Hepatocyte (in vitro differentiated cells): ENCODE measurements around the gene SRPK3. TPM values are rescaled to one million over a fixed set of nuclear protein-coding genes. Genes with fewer than 3 reads are reported as not detected.

Source experiments
- DNase-seq: peaks from one replicate; pipeline ENCODE4 v3.0.0-alpha.2; 2016; ENCODE audit warnings: low spot score
- H2AFZ ChIP-seq: fragments of 200-600 bp; sonication (generic); 2 replicates; pipeline ENCODE4 v1.6.0; 2016; ENCODE audit warnings: antibody characterized with exemption, mild to moderate bottlenecking
- H3K27ac ChIP-seq: fragments of 200-600 bp; sonication (generic); 2 replicates; pipeline ENCODE4 v1.5.1; 2016; ENCODE audit warnings: mild to moderate bottlenecking
- H3K27me3 ChIP-seq: fragments of 200-600 bp; sonication (generic); 2 replicates; pipeline ENCODE4 v1.6.1; 2016
- H3K36me3 ChIP-seq: fragments of 200-600 bp; sonication (generic); replicated peaks from 2 replicates; pipeline ENCODE4 v1.5.1; 2016; ENCODE audit warnings: low read depth; ENCODE audit not compliant: insufficient read depth
- H3K4me1 ChIP-seq: fragments of 200-600 bp; sonication (generic); 2 replicates; pipeline ENCODE4 v1.5.1; 2016; ENCODE audit warnings: mild to moderate bottlenecking, moderate library complexity; ENCODE audit not compliant: insufficient read depth
- H3K4me2 ChIP-seq: fragments of 200-600 bp; sonication (generic); 2 replicates; pipeline ENCODE4 v1.6.0; 2016
- H3K4me3 ChIP-seq: fragments of 200-600 bp; sonication (generic); 2 replicates; pipeline ENCODE4 v1.5.1; 2016; ENCODE audit warnings: mild to moderate bottlenecking
- H3K79me2 ChIP-seq: fragments of 200-600 bp; sonication (generic); 2 replicates; pipeline ENCODE4 v1.6.0; 2017; ENCODE audit warnings: mild to moderate bottlenecking
- H3K9me2 ChIP-seq: fragments of 200-600 bp; sonication (generic); replicated peaks from 2 replicates; pipeline ENCODE4 v1.6.0; 2017; ENCODE audit warnings: mild to moderate bottlenecking; ENCODE audit not compliant: insufficient read depth
- H3K9me3 ChIP-seq: fragments of 200-600 bp; sonication (generic); 2 replicates; pipeline ENCODE4 v1.5.1; 2016; ENCODE audit warnings: low read depth, mild to moderate bottlenecking
- H4K20me1 ChIP-seq: fragments of 200-600 bp; sonication (generic); 2 replicates; pipeline ENCODE4 v1.6.0; 2016; ENCODE audit warnings: mild to moderate bottlenecking; ENCODE audit not compliant: insufficient read depth, poor library complexity, severe bottlenecking
- EZH2 ChIP-seq: fragments of 200-600 bp; sonication (generic); IDR thresholded peaks from 2 replicates; pipeline ENCODE4 v1.6.1; 2016; ENCODE audit warnings: antibody characterized with exemption, mild to moderate bottlenecking, borderline replicate concordance
- EZH2phosphoT487 ChIP-seq: fragments of 200-600 bp; sonication (generic); IDR thresholded peaks from one replicate; pipeline ENCODE4 v1.6.1; 2018; ENCODE audit warnings: antibody characterized with exemption, mild to moderate bottlenecking, low read depth, moderate library complexity; ENCODE audit not compliant: unreplicated experiment, severe bottlenecking
- WGBS: methylation state at CpG from one replicate; pipeline ENCODE4 v1.1.6; 2016; ENCODE audit warnings: low lambda C conversion rate; ENCODE audit errors: missing lambda C conversion rate; 5-methylcytosine and 5-hydroxymethylcytosine counted together
- polyA plus RNA-seq: library from polyadenylated mRNA; unstranded; fragments of >200 nt; fragmentation: Nextera tagmentation; extraction: Ambion mirVana; gene quantifications from 2 replicates; pipeline ENCODE4 v1.2.1, GENCODE V29; 2016
- total RNA-seq: library from RNA; depleted of rRNA; stranded (reverse); fragments of >200 nt; gene quantifications from 2 replicates; pipeline ENCODE4 v1.2.3, GENCODE V29; 2014
- TF ChIP-seq, protein P1 (sequence below): fragments of 200-600 bp; sonication (generic); IDR thresholded peaks from 2 replicates; pipeline ENCODE4 v1.5.1; 2016; ENCODE audit warnings: antibody characterized with exemption, mild to moderate bottlenecking; ENCODE audit not compliant: poor library complexity

Gene SRPK3
- total RNA-seq (0.08 and 0.20 TPM in 2 replicates), polyA plus RNA-seq (0.32 and 0.89 TPM in 2 replicates)

- H3K79me2 ChIP-seq = no peaks in the 10 kb centered on the region
- H3K4me1 ChIP-seq = no peaks in the 10 kb centered on the region
These were observed at the start of gene SRPK3 for GRCh38 chrX:153780678-153781427. Gene SRPK3 (plus strand): TSS chrX:153781041. CDS start chrX:153781087, 46 bp downstream.

GRCh38 chrX:153731117-153731844 is 49.6 kb upstream of the SRPK3 start:
- TF ChIP-seq, protein P1, sequence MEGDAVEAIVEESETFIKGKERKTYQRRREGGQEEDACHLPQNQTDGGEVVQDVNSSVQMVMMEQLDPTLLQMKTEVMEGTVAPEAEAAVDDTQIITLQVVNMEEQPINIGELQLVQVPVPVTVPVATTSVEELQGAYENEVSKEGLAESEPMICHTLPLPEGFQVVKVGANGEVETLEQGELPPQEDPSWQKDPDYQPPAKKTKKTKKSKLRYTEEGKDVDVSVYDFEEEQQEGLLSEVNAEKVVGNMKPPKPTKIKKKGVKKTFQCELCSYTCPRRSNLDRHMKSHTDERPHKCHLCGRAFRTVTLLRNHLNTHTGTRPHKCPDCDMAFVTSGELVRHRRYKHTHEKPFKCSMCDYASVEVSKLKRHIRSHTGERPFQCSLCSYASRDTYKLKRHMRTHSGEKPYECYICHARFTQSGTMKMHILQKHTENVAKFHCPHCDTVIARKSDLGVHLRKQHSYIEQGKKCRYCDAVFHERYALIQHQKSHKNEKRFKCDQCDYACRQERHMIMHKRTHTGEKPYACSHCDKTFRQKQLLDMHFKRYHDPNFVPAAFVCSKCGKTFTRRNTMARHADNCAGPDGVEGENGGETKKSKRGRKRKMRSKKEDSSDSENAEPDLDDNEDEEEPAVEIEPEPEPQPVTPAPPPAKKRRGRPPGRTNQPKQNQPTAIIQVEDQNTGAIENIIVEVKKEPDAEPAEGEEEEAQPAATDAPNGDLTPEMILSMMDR = no peak
- TF ChIP-seq EZH2 (no peak), EZH2phosphoT487 (no peak)
- H3K4me2 ChIP-seq = no peak overlapping the region

More at GRCh38 chrX:153780678-153781427, at the start of gene SRPK3:
- Histone ChIP-seq H3K4me3 (no peak within 1 kb of the TSS), H3K9me2 (no peaks in the 10 kb centered on the region), H3K4me2 (no peak within 1 kb of the TSS), H4K20me1 (no peaks in the 10 kb centered on the region), H3K9me3 (no peaks in the 10 kb centered on the region), H3K36me3 (no peaks in the 10 kb centered on the region), H2AFZ (no peak within 1 kb of the TSS), H3K27me3 (no peaks in the 10 kb centered on the region), H3K27ac (no peak within 1 kb of the TSS)
- 91% methylated on average over 24 of the region's 52 CpGs for WGBS
- TF ChIP-seq EZH2 (no peak), EZH2phosphoT487 (no peak)
- TF ChIP-seq, protein P1 = no peak
- DNase-seq = no peak

DNA sequence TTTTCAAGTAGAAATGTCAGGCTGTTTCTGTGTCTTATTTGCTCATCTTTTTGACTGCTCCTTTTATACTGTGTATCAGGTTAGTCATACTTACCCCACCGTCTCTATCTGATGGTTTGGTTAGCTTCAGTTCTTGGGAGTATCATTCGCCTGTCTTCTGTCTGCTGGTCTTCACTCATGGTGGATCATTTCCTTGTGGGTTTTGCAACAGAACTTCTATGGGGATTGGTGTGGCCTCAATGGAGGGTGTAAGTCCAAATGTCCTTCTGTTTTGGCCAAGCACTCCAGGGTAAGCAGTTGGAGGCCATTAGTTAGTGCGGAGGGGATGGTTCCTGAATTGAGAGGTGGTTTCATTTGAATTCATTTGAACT is 49.0 kb upstream of the SRPK3 start:
- no peaks in the 10 kb centered on the region for H4K20me1 ChIP-seq
- H3K4me1 ChIP-seq = peaks cover 7% of the 10 kb centered on the region
- no peaks in the 10 kb centered on the region for H3K79me2 ChIP-seq
- no peak overlapping the region for H3K4me3 ChIP-seq
- no peak overlapping the region for H3K27ac ChIP-seq
- H3K27me3 ChIP-seq = no peaks in the 10 kb centered on the region
- H2AFZ ChIP-seq = no peak overlapping the region
- WGBS = 96% methylated on average over 3 of the region's 3 CpGs
- no peak overlapping the region for H3K4me2 ChIP-seq
- no peaks in the 10 kb centered on the region for H3K9me2 ChIP-seq
- H3K9me3 ChIP-seq = no peaks in the 10 kb centered on the region
- TF ChIP-seq, protein P1 = no peak
- no peak for TF ChIP-seq EZH2
- no peak for TF ChIP-seq EZH2phosphoT487
- DNase-seq = no peak
- no peaks in the 10 kb centered on the region for H3K36me3 ChIP-seq

More at GRCh38 chrX:153731117-153731844, 49.6 kb upstream of the SRPK3 start:
- Histone ChIP-seq H4K20me1 (no peaks in the 10 kb centered on the region), H3K4me1 (peaks cover 13% of the 10 kb centered on the region), H3K27ac (no peak overlapping the region), H3K9me3 (no peaks in the 10 kb centered on the region), H3K36me3 (no peaks in the 10 kb centered on the region), H3K9me2 (no peaks in the 10 kb centered on the region), H3K27me3 (no peaks in the 10 kb centered on the region), H3K4me3 (no peak overlapping the region), H2AFZ (no peak overlapping the region), H3K79me2 (no peaks in the 10 kb centered on the region)
- no peak for DNase-seq
- 84% methylated on average over 6 of the region's 6 CpGs for WGBS
